B cell (primary cell): ENCODE measurements around the gene CAPZB. TPM values are rescaled to one million over a fixed set of nuclear protein-coding genes. Genes with fewer than 3 reads are reported as not detected.

Experiments used
- ATAC-seq: fragments of 200-7000 bp; cut with Tn5 transposase; one replicate; pipeline ENCODE4 v1.10.0; 2021; ENCODE audit warnings: low read depth, mild to moderate bottlenecking, moderate number of reproducible peaks, moderate library complexity
- CTCF ChIA-PET: fragments of 350-600 bp; sonication (Branson Sonifier 250); formaldehyde crosslinking; loops from one replicate; lab custom pipeline; 2021; ENCODE audit warnings: antibody characterized with exemption, inconsistent platforms; lab: Charles Lee
- POLR2A ChIA-PET: fragments of 350-600 bp; sonication (Branson Sonifier 250); formaldehyde crosslinking; loops from one replicate; lab custom pipeline; 2021; ENCODE audit warnings: antibody characterized with exemption; lab: Charles Lee
- DNase-seq: peaks from one replicate; pipeline ENCODE4 v3.0.0; 2013
- H2AFZ ChIP-seq: 2 replicates; pipeline ENCODE4 v1.6.1; 2012; ENCODE audit warnings: mild to moderate bottlenecking, low read depth, low read length; ENCODE audit not compliant: insufficient read depth, poor library complexity, severe bottlenecking
- H3K27ac ChIP-seq, 2 donors: 1 replicate in 1 of 2; 2 replicates in 1 of 2; pipeline ENCODE4 v1.5.1; 2012 to 2013; ENCODE audit warnings: low read length in 2 of 2, mild to moderate bottlenecking in 2 of 2, moderate library complexity in 1 of 2
- H3K27me3 ChIP-seq, 4 experiments: fragments of 200-600 bp in 1 of 4; sonication (generic) in 1 of 4; replicated peaks in 1 of 4; 1 replicate in 2 of 4; 2 replicates in 2 of 4; pipeline versions ENCODE4 v1.6.1 to v1.7.0; 2013 to 2016; ENCODE audit warnings: low read length in 3 of 4, mild to moderate bottlenecking in 2 of 4, mixed read lengths in 1 of 4, moderate library complexity in 1 of 4; ENCODE audit not compliant: insufficient read depth in 4 of 4, control insufficient read depth in 3 of 4; ENCODE audit errors: control extremely low read depth in 1 of 4
- H3K36me3 ChIP-seq, 2 experiments: replicated peaks in 1 of 2; 1 replicate in 1 of 2; 2 replicates in 1 of 2; pipeline versions ENCODE4 v1.6.1 to v1.7.1; 2013; ENCODE audit warnings: low read length in 1 of 2; ENCODE audit not compliant: insufficient read depth in 2 of 2, control insufficient read depth in 1 of 2; ENCODE audit errors: control extremely low read depth in 1 of 2, extremely low read depth in 1 of 2
- H3K4me1 ChIP-seq, 2 donors: fragments of 200-600 bp in 1 of 2; sonication (generic) in 1 of 2; 1 replicate in 1 of 2; 2 replicates in 1 of 2; pipeline versions ENCODE4 v1.5.1 to v1.6.1; 2013 to 2017; ENCODE audit warnings: low read length in 2 of 2; ENCODE audit not compliant: control insufficient read depth in 2 of 2, insufficient read depth in 2 of 2
- H3K4me2 ChIP-seq: replicated peaks from 2 replicates; pipeline ENCODE3; 2012; ENCODE audit warnings: mild to moderate bottlenecking, low read depth, low read length; ENCODE audit not compliant: poor library complexity, severe bottlenecking
- H3K4me3 ChIP-seq, 5 experiments: fragments of 200-600 bp in 1 of 5; sonication (generic) in 1 of 5; 1 replicate in 3 of 5; 2 replicates in 2 of 5; pipeline versions ENCODE4 v1.5.1 to v1.7.0; 2011 to 2016; ENCODE audit warnings: low read length in 4 of 5, mild to moderate bottlenecking in 4 of 5, low read depth in 2 of 5, control low read depth in 1 of 5, moderate library complexity in 1 of 5; ENCODE audit not compliant: insufficient read depth in 1 of 5; ENCODE audit errors: control extremely low read depth in 1 of 5, extremely low read depth in 1 of 5
- H3K79me2 ChIP-seq: fragments of 200-600 bp; sonication (generic); one replicate; pipeline ENCODE4 v1.6.0; 2016; ENCODE audit warnings: low read length; ENCODE audit not compliant: control insufficient read depth, insufficient read depth
- H3K9ac ChIP-seq: fragments of 200-600 bp; sonication (generic); 2 replicates; pipeline ENCODE4 v1.6.1; 2017; ENCODE audit warnings: mild to moderate bottlenecking, low read length, moderate library complexity
- H3K9me3 ChIP-seq, 3 donors: one replicate each; pipeline versions ENCODE4 v1.6.1 to v1.7.1; 2013; ENCODE audit warnings: low read length in 2 of 3; ENCODE audit not compliant: control insufficient read depth in 2 of 3, insufficient read depth in 1 of 3; ENCODE audit errors: control extremely low read depth in 1 of 3
- H4K20me1 ChIP-seq: 2 replicates; pipeline ENCODE4 v1.6.0; 2012; ENCODE audit warnings: mild to moderate bottlenecking, low read length; ENCODE audit not compliant: insufficient read depth, control insufficient read depth, poor library complexity, severe bottlenecking
- H3K27ac Mint-ChIP-seq: one replicate; pipeline ENCODE4 v1.8.0; 2021; ENCODE audit warnings: mixed read lengths
- H3K27me3 Mint-ChIP-seq: one replicate; pipeline ENCODE4 v1.8.0; 2021; ENCODE audit warnings: mixed read lengths
- H3K4me1 Mint-ChIP-seq: one replicate; pipeline ENCODE4 v1.8.0; 2021; ENCODE audit warnings: mixed read lengths
- H3K4me3 Mint-ChIP-seq: one replicate; pipeline ENCODE4 v1.8.0; 2021; ENCODE audit warnings: mixed read lengths
- H3K9me3 Mint-ChIP-seq: one replicate; pipeline ENCODE4 v1.8.0; 2022; ENCODE audit warnings: mixed read lengths; ENCODE audit not compliant: insufficient read depth
- EZH2 ChIP-seq: IDR thresholded peaks from 2 replicates; pipeline ENCODE4 v1.6.1; 2012; ENCODE audit warnings: borderline replicate concordance, low read depth, mild to moderate bottlenecking, moderate library complexity, low read length; ENCODE audit not compliant: insufficient read depth, poor library complexity, severe bottlenecking
- WGBS: methylation state at CpG from one replicate; pipeline ENCODE4 v1.1.5; 2013; ENCODE audit warnings: missing lambda C conversion rate; ENCODE audit not compliant: insufficient coverage; 5-methylcytosine and 5-hydroxymethylcytosine counted together
- intact Hi-C: fragments of 100-400 bp; cut with micrococcal nuclease; formaldehyde crosslinking; loops from one replicate; pipeline ENCODE4 v1.10.0; 2022
- polyA plus RNA-seq: library from polyadenylated mRNA; depleted of rRNA; stranded (reverse); fragments of >200 nt; gene quantifications from 2 replicates; pipeline ENCODE4 v1.2.3, GENCODE V29; 2012
- total RNA-seq, 2 donors: library from RNA; stranded (reverse); fragments of 120-200 nt in 1 of 2; gene quantifications; 1 replicate in 1 of 2; 2 replicates in 1 of 2; pipeline versions ENCODE4 v1.2.3 to v1.2.4, GENCODE V29; 2013 to 2022
- TF ChIP-seq, protein P1 (sequence below): fragments of 200-600 bp; IDR thresholded peaks from one replicate; pipeline ENCODE4 v1.8.0; 2022; ENCODE audit warnings: antibody characterized with exemption, mild to moderate bottlenecking

CAPZB gene
- total and polyA plus RNA-seq, 2 donors (not counting 1 experiment from before 2014, with no cell fraction given): 126 to 193 TPM

DNA sequence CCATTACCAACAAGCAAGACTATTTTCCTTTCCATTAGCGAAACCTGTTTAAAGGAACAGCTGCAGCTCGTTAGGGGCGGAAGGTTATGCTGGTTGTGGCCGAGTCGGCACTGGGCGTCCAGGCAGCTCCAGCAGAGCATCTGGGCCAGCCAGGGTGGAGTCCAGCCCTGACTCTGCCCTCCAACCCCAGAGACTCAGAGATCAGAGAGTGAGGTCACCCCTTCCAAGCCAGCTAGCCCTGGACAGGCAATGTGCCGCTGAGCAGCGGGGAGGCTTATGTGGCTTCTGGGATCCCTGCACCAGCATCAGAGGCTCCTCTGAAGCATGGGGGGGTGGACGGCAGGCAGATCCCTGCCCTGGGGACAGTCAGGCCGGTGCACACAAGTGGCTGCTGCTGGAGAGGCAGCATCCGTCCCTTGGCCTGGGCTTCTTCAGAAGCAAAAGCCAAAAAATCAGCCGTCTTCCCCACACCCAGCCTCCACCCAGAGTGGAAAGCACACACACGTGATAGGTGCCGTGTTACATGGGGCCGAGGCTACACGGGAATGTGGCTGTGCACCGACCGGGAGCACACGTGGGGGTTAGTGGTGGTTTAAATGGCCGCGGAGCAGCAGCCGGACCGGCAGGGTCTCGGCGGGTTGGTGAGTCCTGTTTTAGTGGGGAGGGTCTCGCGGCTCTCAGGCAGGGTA is 143.1 kb downstream of the CAPZB start:
- no peaks in the 10 kb centered on the region for H3K79me2 ChIP-seq
- WGBS: 96% methylated on average over 21 of the region's 27 CpGs
- H3K4me1 Mint-ChIP-seq: peaks cover 1% of the 10 kb centered on the region
- no peak overlapping the region for H3K4me2 ChIP-seq
- H3K4me1 ChIP-seq: no peaks in the 10 kb centered on the region
- H3K9ac ChIP-seq: no peak overlapping the region
- H3K9me3 ChIP-seq: no peaks in the 10 kb centered on the region
- CTCF ChIA-PET: interaction anchor here (0.9 to 1.4 kb wide), 7 partner anchors 35 to 320 kb away, joined by 3 to 4 read pairs (median 3); no protein-coding TSS in a partner anchor
- TF ChIP-seq, protein P1, sequence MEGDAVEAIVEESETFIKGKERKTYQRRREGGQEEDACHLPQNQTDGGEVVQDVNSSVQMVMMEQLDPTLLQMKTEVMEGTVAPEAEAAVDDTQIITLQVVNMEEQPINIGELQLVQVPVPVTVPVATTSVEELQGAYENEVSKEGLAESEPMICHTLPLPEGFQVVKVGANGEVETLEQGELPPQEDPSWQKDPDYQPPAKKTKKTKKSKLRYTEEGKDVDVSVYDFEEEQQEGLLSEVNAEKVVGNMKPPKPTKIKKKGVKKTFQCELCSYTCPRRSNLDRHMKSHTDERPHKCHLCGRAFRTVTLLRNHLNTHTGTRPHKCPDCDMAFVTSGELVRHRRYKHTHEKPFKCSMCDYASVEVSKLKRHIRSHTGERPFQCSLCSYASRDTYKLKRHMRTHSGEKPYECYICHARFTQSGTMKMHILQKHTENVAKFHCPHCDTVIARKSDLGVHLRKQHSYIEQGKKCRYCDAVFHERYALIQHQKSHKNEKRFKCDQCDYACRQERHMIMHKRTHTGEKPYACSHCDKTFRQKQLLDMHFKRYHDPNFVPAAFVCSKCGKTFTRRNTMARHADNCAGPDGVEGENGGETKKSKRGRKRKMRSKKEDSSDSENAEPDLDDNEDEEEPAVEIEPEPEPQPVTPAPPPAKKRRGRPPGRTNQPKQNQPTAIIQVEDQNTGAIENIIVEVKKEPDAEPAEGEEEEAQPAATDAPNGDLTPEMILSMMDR: no peak
- no peak for TF ChIP-seq EZH2
- no peak for DNase-seq
- no peak overlapping the region for H3K27ac Mint-ChIP-seq
- ATAC-seq: no peak
- peaks cover 0 to 72% of the 10 kb centered on the region in 2 experiments for H3K36me3 ChIP-seq
- intact Hi-C loops: loop anchor here (5.0 kb wide), 1 partner anchor 50 kb away; no protein-coding TSS in a partner anchor
- no peaks in the 10 kb centered on the region for H3K27me3 ChIP-seq
- POLR2A ChIA-PET: no interaction called here
- H2AFZ ChIP-seq: no peak overlapping the region
- no peaks in the 10 kb centered on the region for H3K27me3 Mint-ChIP-seq
- H3K4me3 Mint-ChIP-seq: no peak overlapping the region
- H3K27ac ChIP-seq: no peak overlapping the region
- H3K9me3 Mint-ChIP-seq: no peaks in the 10 kb centered on the region
- no peak overlapping the region for H3K4me3 ChIP-seq
- H4K20me1 ChIP-seq: peaks cover 33% of the 10 kb centered on the region
